GM06990 (cell line): ENCODE measurements around the gene CFAP68.

Experiments
- DNase-seq: peaks from one replicate; pipeline ENCODE4 v3.0.0-alpha.2; 2011; ENCODE audit not compliant: insufficient read length; ENCODE audit errors: extremely low read depth
- H3K27me3 ChIP-seq: replicated peaks from 2 replicates; pipeline ENCODE4 v1.6.0; 2011; ENCODE audit warnings: low read length; ENCODE audit not compliant: control insufficient read depth, insufficient read depth
- H3K36me3 ChIP-seq: 2 replicates; pipeline ENCODE4 v1.5.1; 2011; ENCODE audit warnings: low read length; ENCODE audit not compliant: control insufficient read depth, insufficient read depth
- H3K4me3 ChIP-seq: replicated peaks from 2 replicates; pipeline ENCODE4 v1.5.1; 2011; ENCODE audit warnings: low read depth, mild to moderate bottlenecking, control low read depth, low read length
- CTCF ChIP-seq: IDR thresholded peaks from 2 replicates; pipeline ENCODE4 v1.5.1; 2011; ENCODE audit warnings: low read length, control low read depth, mild to moderate bottlenecking, inconsistent platforms; ENCODE audit not compliant: insufficient read depth, poor library complexity, severe bottlenecking

CFAP68 gene

GRCh38 chr11:111836721-111837120, 42.6 kb upstream of the CFAP68 start:
- TF ChIP-seq CTCF: no peak
- peak; percentile 9 for DNase-seq
- Histone ChIP-seq H3K36me3 (no peaks in the 10 kb centered on the region), H3K4me3 (no peak overlapping the region), H3K27me3 (no peaks in the 10 kb centered on the region)

DNA sequence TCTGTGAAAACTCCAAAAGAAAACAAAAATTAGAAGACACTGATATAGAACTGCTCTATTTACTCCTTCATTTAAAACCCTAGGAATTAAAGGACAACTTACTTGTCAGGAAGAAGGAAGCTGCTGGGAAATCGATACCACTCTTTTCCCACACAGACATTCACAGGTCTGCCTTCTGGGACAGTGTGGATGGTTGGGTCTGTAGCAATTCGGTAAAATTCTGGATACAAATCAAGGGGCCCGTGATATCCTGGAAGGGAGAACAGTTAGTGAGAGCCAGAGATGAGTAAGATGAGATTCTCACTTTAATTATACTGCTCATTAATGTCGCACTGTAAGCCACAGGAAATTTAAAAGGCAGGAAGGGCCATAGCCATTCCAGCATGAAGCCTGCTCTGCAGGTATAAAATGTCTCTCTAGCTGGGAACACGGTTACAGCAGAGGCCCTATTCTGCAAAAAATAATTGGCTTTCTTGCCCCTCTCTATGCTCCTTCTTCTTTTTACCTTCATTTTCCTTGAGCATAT, 41.9 kb upstream of the CFAP68 start:
- no peak overlapping the region for H3K4me3 ChIP-seq
- TF ChIP-seq CTCF: no peak
- H3K36me3 ChIP-seq: no peaks in the 10 kb centered on the region
- DNase-seq: no peak
- H3K27me3 ChIP-seq: no peaks in the 10 kb centered on the region

DNA sequence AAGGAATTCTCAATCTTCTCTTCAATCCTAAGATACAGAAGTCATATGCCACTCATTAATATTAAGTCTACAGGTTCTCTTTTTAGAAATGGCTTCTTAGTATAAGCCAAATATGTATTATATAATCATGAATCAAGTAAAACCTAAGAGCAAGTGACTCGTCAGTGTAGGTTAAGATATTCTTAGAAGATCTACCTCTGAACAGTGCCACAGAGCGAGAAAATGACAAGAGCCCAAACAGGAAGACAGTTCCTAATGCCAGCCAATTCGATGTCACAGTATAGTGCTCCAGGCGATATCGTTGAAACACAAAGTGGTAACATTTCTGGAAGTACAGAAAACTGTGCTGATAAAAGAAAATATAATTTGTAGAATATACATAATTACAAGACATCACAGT, 41.3 kb upstream of the CFAP68 start:
- DNase-seq: no peak
- no peaks in the 10 kb centered on the region for H3K36me3 ChIP-seq
- no peaks in the 10 kb centered on the region for H3K27me3 ChIP-seq
- no peak overlapping the region for H3K4me3 ChIP-seq
- no peak for TF ChIP-seq CTCF

DNA sequence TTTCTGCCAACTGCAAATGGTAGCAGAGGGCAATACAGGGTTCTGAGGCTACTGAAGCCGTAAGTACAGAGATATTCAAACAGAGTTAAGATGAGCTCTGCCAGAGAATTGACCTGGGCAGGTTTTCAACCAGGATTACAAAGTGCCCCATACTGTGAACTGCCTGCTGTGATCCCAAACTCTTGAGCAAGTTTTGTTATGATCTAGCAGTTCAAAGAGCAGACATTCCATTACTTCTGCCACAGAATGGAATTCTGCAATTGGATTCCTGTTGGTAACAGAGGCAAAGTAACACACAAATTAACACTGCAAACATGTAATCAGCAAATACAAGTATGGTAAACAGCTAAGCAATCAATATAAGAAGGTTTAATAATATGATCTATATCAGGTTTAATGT, 39.2 kb upstream of the CFAP68 start:
- no peak for DNase-seq
- Histone ChIP-seq H3K36me3 (no peaks in the 10 kb centered on the region; the same call in 1 of the 2 replicates), H3K4me3 (no peak overlapping the region), H3K27me3 (no peaks in the 10 kb centered on the region)
- TF ChIP-seq CTCF: no peak

GRCh38 chr11:111841370-111842053, 37.8 kb upstream of the CFAP68 start:
- no peaks in the 10 kb centered on the region; the same call in 1 of the 2 replicates for H3K36me3 ChIP-seq
- DNase-seq: peak; percentile 17
- peak; percentile 63 for TF ChIP-seq CTCF
- no peaks in the 10 kb centered on the region for H3K27me3 ChIP-seq
- H3K4me3 ChIP-seq: no peak overlapping the region
